Transverse colon (tissue), 4 donors: ENCODE data around the gene CT47C1. TPM values are rescaled to one million over a fixed set of nuclear protein-coding genes. Genes with fewer than 3 reads are reported as not detected.
A peak's percentile ranks its signal among the peaks of the same experiment; 100 is the strongest.

Experiments
- DNase-seq: peaks from one replicate; pipeline ENCODE4 v3.0.0-alpha.2; 2019
- H3K27ac ChIP-seq, 4 donors: fragments of 200-600 bp; sonication (generic); 2 replicates each; pipeline ENCODE4 v1.5.1; 2016 to 2018; ENCODE audit warnings: inconsistent platforms in 4 of 4
- H3K27me3 ChIP-seq: fragments of 200-600 bp; sonication (generic); 2 replicates; pipeline ENCODE4 v1.5.1; 2017; ENCODE audit warnings: inconsistent platforms
- H3K36me3 ChIP-seq, 4 donors: fragments of 200-600 bp; sonication (generic); 2 replicates each; pipeline ENCODE4 v1.5.1; 2017 to 2019; ENCODE audit warnings: inconsistent platforms in 4 of 4
- H3K4me1 ChIP-seq, 4 donors: fragments of 200-600 bp; sonication (generic); 2 replicates each; pipeline ENCODE4 v1.5.1; 2017 to 2020; ENCODE audit warnings: inconsistent platforms in 4 of 4
- H3K4me3 ChIP-seq, 4 donors: fragments of 200-600 bp; sonication (generic); 1 replicate in 1 of 4; 2 replicates in 3 of 4; pipeline versions ENCODE4 v1.5.1 to v1.6.1; 2017 to 2019; ENCODE audit warnings: inconsistent platforms in 4 of 4
- H3K9me3 ChIP-seq, 2 donors: fragments of 200-600 bp; sonication (generic); 2 replicates each; pipeline ENCODE4 v1.5.1; 2017 to 2019; ENCODE audit warnings: inconsistent platforms in 2 of 2
- EP300 ChIP-seq: sonication (generic); formaldehyde crosslinking; IDR thresholded peaks from one replicate; pipeline ENCODE4 v1.6.1; 2017; ENCODE audit warnings: antibody characterized with exemption, low read depth
- POLR2A ChIP-seq: fragments of 450-650 bp; IDR thresholded peaks from one replicate; pipeline ENCODE4 v1.6.1; 2016; ENCODE audit warnings: antibody characterized with exemption, mild to moderate bottlenecking, moderate library complexity
- POLR2AphosphoS5 ChIP-seq, 3 donors: sonication (generic); formaldehyde crosslinking; IDR thresholded peaks; one replicate each; pipeline ENCODE4 v1.6.1; 2016; ENCODE audit warnings: antibody characterized with exemption in 3 of 3
- WGBS, 2 donors: methylation state at CpG; one replicate each; pipeline ENCODE4 v1.1.5; 2018; ENCODE audit warnings: low coverage in 1 of 2; 5-methylcytosine and 5-hydroxymethylcytosine counted together
- in situ Hi-C, 4 donors: fragments of 200-750 bp; cut with MboI; loops; one replicate each; pipeline versions ENCODE4 v1.15.0 to v1.15.1; 2017; ENCODE audit warnings: low sequenced_read_pairs in 3 of 4, low pct_ligation_motif_present in 1 of 4, low pct_unique_long_range_greater_than_20kb in 1 of 4
- intact Hi-C: fragments of 100-400 bp; cut with DNase I; formaldehyde crosslinking; loops from one replicate; pipeline ENCODE4 v1.15.1; 2023; ENCODE audit warnings: low total_unique reads
- total RNA-seq, 4 donors: library from RNA; depleted of rRNA; stranded (reverse); fragments of >200 nt; gene quantifications; one replicate each; pipeline ENCODE4 v1.1.0, GENCODE V29; 2016
- TF ChIP-seq, protein P1 (sequence below), 5 experiments: fragments of 200-600 bp in 3 of 5; fragments of 450-650 bp in 2 of 5; sonication (generic) in 3 of 5; IDR thresholded peaks; 1 replicate in 2 of 5; 2 replicates in 3 of 5; pipeline ENCODE4 v1.5.1; 2016 to 2017; ENCODE audit warnings: antibody characterized with exemption in 5 of 5, inconsistent platforms in 3 of 5, mild to moderate bottlenecking in 2 of 5, moderate library complexity in 1 of 5

The CT47C1 gene
- total RNA-seq, 4 donors from 2014 or later: not detected

DNA sequence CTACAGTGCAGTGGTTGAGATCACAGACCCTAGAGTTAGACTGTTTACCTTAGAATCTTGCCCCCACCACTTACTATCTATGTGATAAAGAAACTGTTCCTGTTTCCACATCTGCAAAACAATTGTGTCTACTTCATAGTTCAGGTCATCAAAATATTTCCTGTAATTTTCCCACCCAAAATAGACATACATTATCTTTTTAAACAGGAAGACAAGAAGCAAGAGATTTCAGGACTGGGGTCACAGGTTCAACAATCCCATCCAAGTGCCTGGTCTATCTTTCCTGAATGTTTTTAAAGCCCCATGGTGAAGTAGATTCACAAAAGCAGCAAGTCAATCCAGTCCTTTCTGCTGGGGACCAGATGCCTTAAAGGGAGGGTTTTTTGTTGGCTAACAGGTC is 41.8 kb upstream of the CT47C1 start:
- TF ChIP-seq POLR2A: no peak
- TF ChIP-seq EP300: no peak
- TF ChIP-seq POLR2AphosphoS5 (IDR thresholded peaks at IDR 0.05): no peak
- TF ChIP-seq, protein P1, sequence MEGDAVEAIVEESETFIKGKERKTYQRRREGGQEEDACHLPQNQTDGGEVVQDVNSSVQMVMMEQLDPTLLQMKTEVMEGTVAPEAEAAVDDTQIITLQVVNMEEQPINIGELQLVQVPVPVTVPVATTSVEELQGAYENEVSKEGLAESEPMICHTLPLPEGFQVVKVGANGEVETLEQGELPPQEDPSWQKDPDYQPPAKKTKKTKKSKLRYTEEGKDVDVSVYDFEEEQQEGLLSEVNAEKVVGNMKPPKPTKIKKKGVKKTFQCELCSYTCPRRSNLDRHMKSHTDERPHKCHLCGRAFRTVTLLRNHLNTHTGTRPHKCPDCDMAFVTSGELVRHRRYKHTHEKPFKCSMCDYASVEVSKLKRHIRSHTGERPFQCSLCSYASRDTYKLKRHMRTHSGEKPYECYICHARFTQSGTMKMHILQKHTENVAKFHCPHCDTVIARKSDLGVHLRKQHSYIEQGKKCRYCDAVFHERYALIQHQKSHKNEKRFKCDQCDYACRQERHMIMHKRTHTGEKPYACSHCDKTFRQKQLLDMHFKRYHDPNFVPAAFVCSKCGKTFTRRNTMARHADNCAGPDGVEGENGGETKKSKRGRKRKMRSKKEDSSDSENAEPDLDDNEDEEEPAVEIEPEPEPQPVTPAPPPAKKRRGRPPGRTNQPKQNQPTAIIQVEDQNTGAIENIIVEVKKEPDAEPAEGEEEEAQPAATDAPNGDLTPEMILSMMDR (IDR thresholded peaks at IDR 0.05): no peak
- no peaks in the 10 kb centered on the region for H3K4me1 ChIP-seq
- H3K4me3 ChIP-seq: no peak overlapping the region
- no peak overlapping the region for H3K27ac ChIP-seq
- in situ Hi-C loops: no loop called here
- no peaks in the 10 kb centered on the region for H3K27me3 ChIP-seq
- H3K9me3 ChIP-seq: no peaks in the 10 kb centered on the region
- H3K36me3 ChIP-seq: no peaks in the 10 kb centered on the region
- no peak for DNase-seq
- intact Hi-C loops: no loop called here

DNA sequence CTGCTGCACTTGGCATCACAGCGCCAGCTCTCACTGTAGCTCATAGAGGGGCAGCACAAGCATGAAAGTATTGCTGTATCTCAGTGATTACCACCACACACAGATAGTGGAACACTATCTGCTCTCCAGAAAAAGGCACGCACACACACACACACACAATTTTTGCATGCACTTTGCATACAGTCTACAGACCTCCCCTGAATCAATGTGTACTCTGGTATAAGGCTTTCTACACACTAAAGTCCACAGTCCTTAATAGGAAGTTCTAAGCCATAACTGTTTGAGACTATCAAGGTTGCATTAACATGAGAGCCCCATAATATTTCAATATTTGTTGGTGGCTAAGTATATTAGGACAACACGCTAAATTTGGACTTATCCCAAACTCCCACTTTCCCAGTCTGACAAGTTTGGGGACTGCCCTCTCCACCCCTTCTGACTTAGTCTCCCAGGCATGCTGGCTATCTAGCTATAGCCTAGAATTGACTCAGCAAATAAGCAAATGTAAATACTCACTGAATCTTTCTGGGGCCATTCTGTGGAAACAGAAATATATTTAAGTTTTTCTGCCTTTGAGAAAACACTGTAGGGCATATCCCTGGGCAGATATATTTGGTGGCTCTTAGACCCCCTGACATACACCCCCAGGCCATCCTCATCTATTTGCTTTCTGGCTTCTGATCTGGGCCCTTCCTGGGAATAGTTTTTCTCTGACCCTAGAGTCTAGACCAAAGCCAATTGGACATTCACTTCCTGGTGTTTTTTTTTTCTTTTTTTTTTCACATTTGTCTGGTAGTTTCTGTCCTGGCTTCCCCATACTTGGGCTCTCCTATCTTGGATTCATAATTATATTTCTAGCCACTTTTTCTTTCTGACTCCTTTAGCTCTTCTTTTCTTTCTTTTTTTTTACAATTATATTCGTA is 36.4 kb upstream of the CT47C1 start:
- Histone ChIP-seq H3K4me1 (peaks cover 0 to 4% (median 0%) of the 10 kb centered on the region in 4 donors), H3K4me3 (no peak overlapping the region), H3K27ac (no peak overlapping the region), H3K36me3 (no peaks in the 10 kb centered on the region), H3K9me3 (no peaks in the 10 kb centered on the region), H3K27me3 (no peaks in the 10 kb centered on the region)
- intact Hi-C loops (no loop called here), in situ Hi-C loops (no loop called here)
- WGBS, 2 donors: 80% methylated on average over 4 of the region's 4 CpGs; no CpG with 5 or more reads in 1 of the 2 donors
- DNase-seq: no peak
- TF ChIP-seq POLR2A: no peak
- TF ChIP-seq POLR2AphosphoS5 (IDR thresholded peaks at IDR 0.05): no peak
- TF ChIP-seq, protein P1 (IDR thresholded peaks at IDR 0.05): no peak
- no peak for TF ChIP-seq EP300

GRCh38 chrX:119040432-119040831 is 32.4 kb upstream of the CT47C1 start:
- peaks cover 0 to 4% (median 0%) of the 10 kb centered on the region in 4 donors for H3K4me1 ChIP-seq
- TF ChIP-seq EP300 (no peak), POLR2AphosphoS5 (IDR thresholded peaks at IDR 0.05) (no peak), POLR2A (no peak)
- TF ChIP-seq, protein P1 (IDR thresholded peaks at IDR 0.05): no peak
- WGBS, 2 donors: 40 to 81% methylated on average over 1 to 6 of the region's 6 CpGs
- in situ Hi-C loops: no loop called here
- no peaks in the 10 kb centered on the region for H3K9me3 ChIP-seq
- intact Hi-C loops: no loop called here
- H3K27ac ChIP-seq: peak overlapping the region in 1 of 4 donors; percentile 47
- no peak overlapping the region for H3K4me3 ChIP-seq
- H3K36me3 ChIP-seq: no peaks in the 10 kb centered on the region
- no peak for DNase-seq
- no peaks in the 10 kb centered on the region for H3K27me3 ChIP-seq

- WGBS, 2 donors: 41% methylated on average over 4 of the region's 4 CpGs; no CpG with 5 or more reads in 1 of the 2 donors
- H3K9me3 ChIP-seq: no peaks in the 10 kb centered on the region
- H3K27ac ChIP-seq: peak overlapping the region in 1 of 4 donors; percentile 47
- TF ChIP-seq POLR2AphosphoS5 (IDR thresholded peaks at IDR 0.05) (peak in 2 of 3 donors; percentile 37 to 57), EP300 (no peak)
- in situ Hi-C loops (no loop called here), intact Hi-C loops (no loop called here)
- H3K27me3 ChIP-seq: no peaks in the 10 kb centered on the region
- no peaks in the 10 kb centered on the region for H3K36me3 ChIP-seq
- peak; percentile 55 for DNase-seq
- no peak overlapping the region for H3K4me3 ChIP-seq
- peaks cover 0 to 4% (median 0%) of the 10 kb centered on the region in 4 donors for H3K4me1 ChIP-seq
Observed at GRCh38 chrX:119041175-119041574, 31.6 kb upstream of the CT47C1 start.
